Dendritic cell treated with granulocyte-macrophage colony-stimulating factor and Interleukin-4, amounts not matched to agents 40 ng/mL and 50 ng/mL, for 4 days (primary cell): ENCODE data around the gene PCGF3.
"Not testable (repeated sequence)": the region's sequence is repeated elsewhere in the genome, so short reads cannot be mapped to it uniquely, and the experiment has no call there.

Source experiments
- H3K27ac Mint-ChIP-seq: one replicate; pipeline ENCODE4 v1.8.0; 2022; ENCODE audit warnings: mild to moderate bottlenecking, mixed read lengths
- H3K27me3 Mint-ChIP-seq: one replicate; pipeline ENCODE4 v1.8.0; 2022; ENCODE audit warnings: mild to moderate bottlenecking, mixed read lengths
- H3K36me3 Mint-ChIP-seq: one replicate; pipeline ENCODE4 v1.8.0; 2022; ENCODE audit warnings: low read depth, mixed read lengths
- H3K4me1 Mint-ChIP-seq: one replicate; pipeline ENCODE4 v1.8.0; 2022; ENCODE audit warnings: low read depth, mixed read lengths
- H3K4me3 Mint-ChIP-seq: one replicate; pipeline ENCODE4 v1.8.0; 2022; ENCODE audit warnings: mild to moderate bottlenecking, moderate library complexity, mixed read lengths
- H3K9me3 Mint-ChIP-seq: one replicate; pipeline ENCODE4 v1.8.0; 2022; ENCODE audit warnings: mixed read lengths
- intact Hi-C: fragments of 100-400 bp; cut with micrococcal nuclease; formaldehyde crosslinking; loops from one replicate; pipeline ENCODE4 v1.15.0; 2022

Gene PCGF3

DNA sequence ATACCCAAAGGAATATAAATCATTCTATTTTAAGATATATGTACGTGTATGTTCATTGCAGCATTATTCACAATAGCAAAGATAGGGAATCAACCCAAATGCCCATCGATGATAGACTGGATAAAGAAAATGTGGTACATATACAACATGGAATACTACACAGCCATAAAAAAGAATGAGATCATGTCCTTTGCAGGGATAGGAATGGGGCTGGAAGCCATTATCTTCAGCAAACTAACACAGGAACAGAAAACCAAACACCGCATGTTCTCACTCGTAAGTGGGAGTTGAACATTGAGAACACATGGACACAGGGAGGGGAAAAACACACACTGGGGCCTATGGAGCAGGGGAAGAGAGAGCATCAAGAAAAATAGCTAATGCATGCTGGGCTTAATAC, 101.3 kb downstream of the PCGF3 start:
- H3K36me3 Mint-ChIP-seq, intact Hi-C loops, H3K27ac Mint-ChIP-seq, H3K4me1 Mint-ChIP-seq, H3K9me3 Mint-ChIP-seq, H3K4me3 Mint-ChIP-seq: not testable (repeated sequence)
- H3K27me3 Mint-ChIP-seq: peaks cover 31% of the 10 kb centered on the region

GRCh38 chr4:807792-808191, 102.2 kb downstream of the PCGF3 start:
- no peaks in the 10 kb centered on the region for H3K36me3 Mint-ChIP-seq
- peaks cover 34% of the 10 kb centered on the region for H3K27me3 Mint-ChIP-seq
- intact Hi-C loops: no loop called here
- no peaks in the 10 kb centered on the region for H3K9me3 Mint-ChIP-seq
- H3K27ac Mint-ChIP-seq: no peak overlapping the region
- H3K4me3 Mint-ChIP-seq: no peak overlapping the region
- H3K4me1 Mint-ChIP-seq: no peaks in the 10 kb centered on the region

DNA sequence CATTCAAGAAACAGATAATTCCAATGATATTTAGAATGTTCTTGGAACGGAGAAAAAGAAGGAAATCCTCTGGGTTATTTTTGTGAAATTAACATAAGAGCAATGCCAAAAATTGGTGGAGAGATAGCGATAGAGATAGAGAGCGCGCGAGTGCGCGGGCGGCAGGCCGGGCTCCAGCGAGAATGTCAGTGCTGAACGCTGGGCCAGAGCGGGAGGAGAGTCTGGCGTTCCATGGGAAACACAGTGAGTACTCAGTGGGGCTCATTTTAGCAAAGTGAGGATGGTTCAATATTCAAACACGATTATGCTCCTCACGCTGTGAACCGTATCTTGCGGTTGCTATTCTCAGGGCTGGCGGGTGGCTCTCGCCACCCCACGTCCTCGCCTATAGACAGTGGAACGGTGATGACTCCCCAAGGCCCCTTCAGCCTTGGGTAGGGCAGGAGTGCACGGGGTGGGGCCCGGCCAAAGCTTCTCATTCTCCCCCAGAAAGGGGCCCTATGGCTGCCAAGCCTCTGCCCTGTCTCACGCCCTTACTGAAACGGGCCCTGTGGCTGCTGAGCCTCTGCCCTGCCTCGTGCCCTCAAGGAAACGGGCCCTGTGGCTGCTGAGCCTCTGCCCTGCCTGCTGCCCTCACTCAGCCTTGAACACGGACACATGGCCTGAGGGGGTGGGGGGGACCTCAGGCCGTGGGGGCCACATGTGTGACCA, 103.4 kb downstream of the PCGF3 start:
- Mint-ChIP-seq H3K4me1 (no peaks in the 10 kb centered on the region), H3K27me3 (peaks cover 44% of the 10 kb centered on the region), H3K4me3 (no peak overlapping the region), H3K9me3 (no peaks in the 10 kb centered on the region), H3K27ac (no peak overlapping the region), H3K36me3 (no peaks in the 10 kb centered on the region)
- intact Hi-C loops: no loop called here

GRCh38 chr4:813900-814299, 108.3 kb downstream of the PCGF3 start:
- H3K4me1 Mint-ChIP-seq: no peaks in the 10 kb centered on the region
- no peak overlapping the region for H3K4me3 Mint-ChIP-seq
- H3K9me3 Mint-ChIP-seq: no peaks in the 10 kb centered on the region
- intact Hi-C loops: no loop called here
- H3K27me3 Mint-ChIP-seq: peaks cover 49% of the 10 kb centered on the region
- no peak overlapping the region for H3K27ac Mint-ChIP-seq
- H3K36me3 Mint-ChIP-seq: no peaks in the 10 kb centered on the region

- Mint-ChIP-seq H3K36me3 (no peaks in the 10 kb centered on the region), H3K4me3 (no peak overlapping the region), H3K27me3 (peaks cover 49% of the 10 kb centered on the region), H3K9me3 (no peaks in the 10 kb centered on the region), H3K4me1 (no peaks in the 10 kb centered on the region), H3K27ac (no peak overlapping the region)
- intact Hi-C loops: no loop called here
Measured at GRCh38 chr4:814312-814850, 108.7 kb downstream of the PCGF3 start.

GRCh38 chr4:815464-816146, 110.0 kb downstream of the PCGF3 start:
- Mint-ChIP-seq H3K4me3 (no peak overlapping the region), H3K27me3 (peaks cover 53% of the 10 kb centered on the region), H3K36me3 (no peaks in the 10 kb centered on the region), H3K4me1 (no peaks in the 10 kb centered on the region), H3K9me3 (no peaks in the 10 kb centered on the region), H3K27ac (no peak overlapping the region)
- intact Hi-C loops: no loop called here

DNA sequence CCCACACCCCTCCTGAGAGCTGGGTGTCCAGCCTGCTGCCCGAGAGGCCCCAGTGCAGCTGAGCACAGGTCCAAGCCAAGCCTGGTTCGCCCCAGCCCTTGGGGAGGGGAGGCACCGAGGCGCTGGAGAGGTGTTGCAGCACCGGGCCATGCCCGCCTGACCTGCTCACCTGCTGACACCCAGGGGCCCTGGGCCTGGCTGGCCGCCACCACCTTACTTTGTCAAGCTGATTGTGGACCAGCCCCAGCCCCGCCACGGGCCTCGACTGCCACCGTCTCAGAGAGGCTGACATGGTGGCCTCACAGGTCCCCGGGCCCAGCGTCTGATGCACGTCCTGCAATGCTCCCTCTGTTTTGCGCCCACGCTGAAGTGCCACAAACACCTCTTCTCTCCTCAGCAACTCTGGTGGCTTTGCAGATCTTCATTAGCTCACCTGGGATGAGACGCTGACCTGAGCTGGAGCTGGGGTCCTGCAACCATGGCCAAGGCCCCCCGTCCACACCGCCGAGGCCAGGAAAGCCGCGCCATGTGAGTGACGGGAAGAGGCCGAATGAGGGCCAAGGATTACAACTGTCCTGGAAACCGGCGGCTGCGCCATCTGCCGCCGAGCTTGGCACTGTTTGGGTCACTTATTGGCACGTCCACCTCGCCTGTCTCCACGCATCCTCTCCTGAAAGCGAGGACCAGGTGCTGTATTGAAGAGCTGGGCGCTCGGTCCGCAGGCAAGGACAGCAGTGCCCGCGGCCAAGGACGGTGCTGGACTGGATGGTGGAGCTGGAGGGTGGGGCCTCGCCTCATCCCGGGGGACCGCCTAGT, 112.7 kb downstream of the PCGF3 start:
- Mint-ChIP-seq H3K4me3 (no peak overlapping the region), H3K9me3 (no peaks in the 10 kb centered on the region), H3K36me3 (no peaks in the 10 kb centered on the region), H3K4me1 (no peaks in the 10 kb centered on the region), H3K27me3 (peaks cover 58% of the 10 kb centered on the region), H3K27ac (no peak overlapping the region)
- intact Hi-C loops: no loop called here

DNA sequence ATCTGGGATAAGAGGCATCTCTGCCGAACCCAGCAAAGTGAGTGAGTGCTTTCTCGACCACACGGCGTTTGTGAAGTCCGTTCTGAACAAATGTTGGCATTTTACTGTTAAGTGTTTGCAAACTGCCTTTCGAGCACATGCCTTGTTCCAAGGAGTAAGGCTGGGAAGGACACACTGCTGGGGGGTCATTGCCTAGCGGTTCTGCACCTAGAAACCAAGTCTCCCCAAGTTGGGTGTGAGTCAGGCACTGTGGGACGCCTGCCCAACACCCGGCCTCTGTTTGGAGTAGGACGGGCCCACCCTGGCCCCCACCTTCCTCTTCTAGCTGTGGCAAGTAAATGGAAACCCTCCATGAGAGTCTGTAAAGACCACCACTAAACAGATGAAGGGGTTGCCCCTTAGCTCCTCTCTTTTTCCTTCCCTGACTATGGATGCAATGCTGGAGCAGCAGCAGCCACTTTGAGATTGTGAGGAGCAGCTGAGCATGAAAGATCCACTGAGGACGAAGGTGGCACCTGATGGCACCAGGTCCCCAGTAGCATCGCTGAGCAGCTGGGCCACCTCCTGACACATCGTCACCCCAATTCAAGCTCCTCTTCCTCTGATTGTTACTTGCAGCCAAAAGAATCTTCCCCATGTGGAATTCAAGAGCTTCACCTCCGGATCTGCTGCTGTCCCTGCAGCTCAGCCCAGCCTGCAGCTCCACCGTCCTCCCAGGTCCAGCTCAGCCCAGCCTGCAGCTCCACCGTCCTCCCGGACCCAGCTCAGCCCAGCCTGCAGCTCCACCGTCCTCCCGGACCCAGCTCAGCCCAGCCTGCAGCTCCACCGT, 114.0 kb downstream of the PCGF3 start:
- no peaks in the 10 kb centered on the region for H3K36me3 Mint-ChIP-seq
- no peaks in the 10 kb centered on the region for H3K9me3 Mint-ChIP-seq
- H3K27ac Mint-ChIP-seq: no peak overlapping the region
- intact Hi-C loops: no loop called here
- H3K4me1 Mint-ChIP-seq: no peaks in the 10 kb centered on the region
- peaks cover 58% of the 10 kb centered on the region for H3K27me3 Mint-ChIP-seq
- no peak overlapping the region for H3K4me3 Mint-ChIP-seq
